Activated CD8-positive, alpha-beta T cell treated with anti-CD3 and anti-CD28 coated beads for 36 hours (primary cell): Measurements from ENCODE around the gene YAF2. TPM values are rescaled to one million over a fixed set of nuclear protein-coding genes. Genes with fewer than 3 reads are reported as not detected.

Experiments
- ATAC-seq: fragments of 200-7000 bp; cut with Tn5 transposase; one replicate; pipeline ENCODE4 v1.10.0; 2021; ENCODE audit warnings: mild to moderate bottlenecking, moderate library complexity
- CTCF ChIA-PET: fragments of 350-600 bp; sonication (Branson Sonifier 250); formaldehyde crosslinking; loops from one replicate; lab custom pipeline; 2021; ENCODE audit warnings: antibody characterized with exemption; lab: Charles Lee
- POLR2A ChIA-PET: fragments of 350-600 bp; sonication (Branson Sonifier 250); formaldehyde crosslinking; loops from one replicate; lab custom pipeline; 2021; ENCODE audit warnings: antibody characterized with exemption; lab: Charles Lee
- DNase-seq: peaks from one replicate; pipeline ENCODE4 v3.0.0-alpha.2; 2020
- H3K27ac Mint-ChIP-seq: one replicate; pipeline ENCODE4 v1.8.0; 2021; ENCODE audit warnings: mild to moderate bottlenecking, mixed read lengths
- H3K27me3 Mint-ChIP-seq: one replicate; pipeline ENCODE4 v1.8.0; 2021; ENCODE audit warnings: mixed read lengths
- H3K36me3 Mint-ChIP-seq: one replicate; pipeline ENCODE4 v1.8.0; 2021; ENCODE audit warnings: low read depth, mixed read lengths
- H3K4me1 Mint-ChIP-seq: one replicate; pipeline ENCODE4 v1.8.0; 2021; ENCODE audit warnings: low read depth, mixed read lengths
- H3K4me3 Mint-ChIP-seq: one replicate; pipeline ENCODE4 v1.8.0; 2021; ENCODE audit warnings: mild to moderate bottlenecking, moderate library complexity, mixed read lengths
- H3K9me3 Mint-ChIP-seq: one replicate; pipeline ENCODE4 v1.8.0; 2021; ENCODE audit warnings: mixed read lengths
- CTCF ChIP-seq: fragments of 200-600 bp; IDR thresholded peaks from one replicate; pipeline ENCODE4 v1.8.0; 2022; ENCODE audit warnings: antibody characterized with exemption, mild to moderate bottlenecking
- intact Hi-C: fragments of 100-400 bp; cut with micrococcal nuclease; formaldehyde crosslinking; loops from one replicate; pipeline ENCODE4 v1.10.0; 2022
- total RNA-seq, 2 experiments: library from RNA; stranded (reverse); gene quantifications; one replicate each; pipeline ENCODE4 v1.2.3, GENCODE V29; 2021

YAF2 gene
- total RNA-seq, 2 experiments from 2014 or later: 39.4 to 40.8 TPM

- H3K36me3 Mint-ChIP-seq: peaks cover 44% of the 10 kb centered on the region
- intact Hi-C loops: no loop called here
- ATAC-seq (peak; percentile 47), DNase-seq (no peak)
- peaks cover 5% of the 10 kb centered on the region for H3K9me3 Mint-ChIP-seq
- ChIA-PET CTCF (interaction anchor here (1.0 to 1.8 kb wide), 2 partner anchors 213 to 253 kb away, joined by 3 to 4 read pairs; no protein-coding TSS in a partner anchor), POLR2A (no interaction called here)
- no peaks in the 10 kb centered on the region for H3K27me3 Mint-ChIP-seq
- H3K4me1 Mint-ChIP-seq: peaks cover 15% of the 10 kb centered on the region
- no peak overlapping the region for H3K4me3 Mint-ChIP-seq
- H3K27ac Mint-ChIP-seq: peak overlapping the region; percentile 32
- TF ChIP-seq CTCF: no peak
Observed at GRCh38 chr12:42119085-42119633, 118.9 kb downstream of the YAF2 start.

- CTCF ChIA-PET: no interaction called here
- Mint-ChIP-seq H3K27ac (no peak overlapping the region), H3K4me3 (no peak overlapping the region), H3K4me1 (peaks cover 15% of the 10 kb centered on the region), H3K36me3 (peaks cover 51% of the 10 kb centered on the region), H3K9me3 (peaks cover 8% of the 10 kb centered on the region), H3K27me3 (no peaks in the 10 kb centered on the region)
- no peak for DNase-seq
- intact Hi-C loops: no loop called here
- TF ChIP-seq CTCF: no peak
- POLR2A ChIA-PET: no interaction called here
- peak; percentile 24 for ATAC-seq
Observed at GRCh38 chr12:42118136-42118879, 119.7 kb downstream of the YAF2 start.

- Mint-ChIP-seq H3K36me3 (peaks cover 32% of the 10 kb centered on the region), H3K27ac (no peak overlapping the region)
- DNase-seq: no peak
Observed at GRCh38 chr12:42109031-42109430, 129.0 kb downstream of the YAF2 start.

More at GRCh38 chr12:42109031-42109430, 129.0 kb downstream of the YAF2 start:
- no peak for ATAC-seq
- Mint-ChIP-seq H3K4me3 (no peak overlapping the region), H3K9me3 (peaks cover 9% of the 10 kb centered on the region), H3K4me1 (no peaks in the 10 kb centered on the region), H3K27me3 (no peaks in the 10 kb centered on the region)
- ChIA-PET CTCF (no interaction called here), POLR2A (no interaction called here)
- intact Hi-C loops: no loop called here
- no peak for TF ChIP-seq CTCF

Other genes starting within 250 kb of the YAF2 start
- 1 to 10 TPM; 5.3 to 6.3 TPM for gene GXYLT1, start 93.4 kb downstream of the YAF2 start, total RNA-seq
- gene ZCRB1, start 87.8 kb upstream of the YAF2 start, total RNA-seq: 10 to 100 TPM; 77.0 to 81.3 TPM
- 10 to 100 TPM; 73.2 to 76.1 TPM for gene PPHLN1, start 87.9 kb upstream of the YAF2 start, total RNA-seq